HG02840 (cell line): ENCODE data around the gene VSTM5.
"Not testable (repeated sequence)": the region's sequence is repeated elsewhere in the genome, so short reads cannot be mapped to it uniquely, and the experiment has no call there.

Experiments used
- ATAC-seq: cut with Tn5 transposase; IDR thresholded peaks from one replicate; pipeline ENCODE4 v1.9.1; 2021; ENCODE audit warnings: mild to moderate bottlenecking, moderate library complexity, moderate number of reproducible peaks; ENCODE audit not compliant: unreplicated experiment, low FRiP score

Gene VSTM5

DNA sequence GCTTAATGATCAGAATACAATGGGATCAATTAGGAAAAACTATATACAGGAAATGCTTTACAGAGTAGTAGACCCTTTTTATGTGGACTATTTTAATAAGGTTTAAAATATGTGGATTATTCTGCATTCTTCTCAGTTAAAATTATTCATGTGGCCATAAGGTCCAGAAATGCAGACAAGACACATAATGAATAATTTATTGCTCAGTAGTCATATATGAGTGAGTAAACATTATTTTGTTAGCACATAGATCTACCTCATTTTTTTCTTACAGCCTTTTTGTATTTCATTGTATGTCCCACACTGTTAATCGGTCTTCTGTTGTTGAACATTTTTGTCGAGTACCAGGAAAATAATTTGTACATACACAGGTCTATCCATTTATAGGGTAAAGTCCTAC is 45.5 kb downstream of the VSTM5 start:
- no peak for ATAC-seq

- no peak for ATAC-seq
Measured at GRCh38 chr11:93801366-93801765, 49.1 kb downstream of the VSTM5 start.

DNA sequence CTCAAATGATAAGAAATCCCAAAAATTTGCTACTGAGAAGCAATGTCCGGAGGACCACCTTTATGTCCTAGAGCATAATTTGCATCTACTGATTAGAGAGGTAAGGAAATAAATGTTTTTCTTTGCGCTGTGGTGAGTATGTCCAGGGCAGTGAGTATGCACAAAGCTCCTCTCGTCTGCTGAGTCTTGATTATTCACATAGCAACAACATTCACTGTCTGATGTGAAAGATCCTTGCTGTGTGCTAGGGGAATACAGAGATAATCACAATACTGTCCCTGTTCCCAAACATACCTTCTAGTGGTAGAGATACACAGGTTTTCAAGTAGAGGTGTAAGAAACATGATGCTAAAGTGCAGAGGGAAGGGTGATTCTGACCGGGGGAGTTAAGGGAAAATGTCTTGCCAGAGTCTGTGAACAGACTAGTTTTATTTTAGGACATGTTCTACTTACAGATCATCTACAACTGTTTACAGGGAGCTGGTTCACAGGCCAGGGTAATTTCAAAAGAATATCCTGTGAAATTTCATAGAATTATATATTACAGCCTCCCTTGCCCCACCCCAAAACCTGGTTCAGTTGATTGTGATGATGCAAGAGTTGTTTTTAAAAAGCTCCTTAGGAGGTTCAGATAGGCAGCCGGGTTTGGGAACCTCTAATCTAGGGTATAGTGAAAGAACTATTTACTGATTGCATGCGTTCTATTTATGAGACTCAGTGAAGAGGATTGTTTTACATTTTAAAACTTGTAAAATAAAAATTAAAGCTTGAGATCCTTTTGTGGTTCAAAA is 53.8 kb downstream of the VSTM5 start:
- ATAC-seq = no peak

DNA sequence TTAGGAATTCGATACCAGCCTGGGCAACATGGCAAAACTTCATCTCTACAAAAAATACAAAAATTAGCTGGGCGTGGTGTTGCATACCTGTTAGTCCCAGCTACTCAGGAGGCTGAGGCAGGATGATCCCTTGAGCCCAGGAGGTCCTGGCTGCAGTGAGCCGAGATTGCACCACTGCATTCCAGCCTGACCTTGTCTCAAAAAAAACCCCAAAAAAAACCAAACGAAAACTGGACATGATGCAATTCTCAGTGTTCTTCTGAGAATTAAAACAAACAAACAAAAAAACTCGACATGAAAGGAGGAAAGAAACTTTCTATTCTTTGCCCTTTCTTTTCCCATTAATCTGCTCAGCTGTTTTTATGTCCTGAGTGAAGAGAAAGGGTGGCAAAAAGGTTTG is 58.9 kb downstream of the VSTM5 start:
- ATAC-seq = no peak

- ATAC-seq = peak; percentile 28
Measured at GRCh38 chr11:93784935-93785360, 65.5 kb downstream of the VSTM5 start.

- ATAC-seq = peak; percentile 96
Measured at GRCh38 chr11:93784145-93784934, 66.1 kb downstream of the VSTM5 start, which contains the start of gene MED17. Gene MED17, plus strand, starts transcription at chr11:93784282. Its CDS starts 232 bp downstream, at chr11:93784514.

DNA sequence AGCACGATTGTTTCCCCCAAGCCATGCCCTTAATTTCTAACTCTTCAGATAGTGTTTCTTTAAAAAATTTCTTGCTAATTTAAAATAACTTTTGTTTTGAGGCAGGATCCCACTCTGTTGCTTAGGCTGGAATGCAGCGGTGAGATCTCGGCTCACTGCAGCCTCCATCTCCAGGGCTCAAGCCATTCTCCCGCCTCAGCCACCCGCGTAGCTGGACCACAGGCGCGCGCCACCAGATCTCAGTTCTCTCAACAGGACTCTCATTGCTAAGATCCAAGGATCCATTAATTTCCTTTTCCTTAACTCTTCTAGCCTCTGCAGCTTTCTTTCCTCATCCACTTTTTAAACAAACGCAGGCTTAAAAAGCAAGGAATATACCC is 66.7 kb downstream of the VSTM5 start:
- peak; percentile 41 for ATAC-seq

DNA sequence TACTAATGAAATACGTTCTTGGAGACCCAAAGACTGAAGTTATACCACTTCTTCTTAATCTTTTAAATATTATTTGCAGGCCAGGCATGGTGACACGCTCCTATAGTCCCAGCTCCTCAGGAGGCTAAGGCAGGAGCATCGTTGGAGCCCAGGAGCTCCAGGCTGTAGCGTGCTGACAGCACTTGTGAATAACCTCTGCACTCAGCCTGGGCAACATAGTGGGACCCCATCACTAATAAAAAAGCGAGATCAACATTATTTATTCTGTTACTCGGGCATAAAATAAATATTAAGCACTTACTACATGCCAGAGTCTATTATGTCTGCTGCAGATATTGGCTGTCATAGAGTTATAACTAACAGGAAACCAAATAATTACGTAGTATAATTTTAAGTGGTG is 67.1 kb downstream of the VSTM5 start:
- no peak for ATAC-seq

GRCh38 chr11:93775289-93775688 is 75.1 kb downstream of the VSTM5 start:
- no peak for ATAC-seq

DNA sequence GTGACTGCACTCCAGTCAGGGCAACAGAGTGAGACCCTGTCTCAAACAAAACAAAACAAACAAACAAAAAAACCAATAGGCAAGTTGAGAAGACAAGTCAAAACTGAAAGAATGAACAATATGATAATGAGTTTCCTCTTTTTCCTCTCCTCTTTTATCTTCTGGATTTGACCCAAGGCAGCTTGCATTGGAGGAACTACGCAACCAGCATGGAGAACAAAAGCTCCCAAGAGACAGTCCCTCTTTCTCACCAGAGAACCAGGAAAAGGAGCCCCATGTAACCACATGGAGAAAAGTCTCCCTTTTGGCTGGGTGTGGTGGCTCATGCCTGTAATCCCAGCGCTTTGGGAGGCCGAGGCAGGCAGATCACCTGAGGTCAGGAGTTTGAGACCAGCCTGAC is 75.9 kb downstream of the VSTM5 start:
- not testable (repeated sequence) for ATAC-seq

- no peak for ATAC-seq
Measured at GRCh38 chr11:93773601-93774200, 76.7 kb downstream of the VSTM5 start.

- no peak for ATAC-seq
Measured at GRCh38 chr11:93773045-93773477, 77.4 kb downstream of the VSTM5 start.

GRCh38 chr11:93772123-93772522 is 78.3 kb downstream of the VSTM5 start:
- ATAC-seq = no peak

DNA sequence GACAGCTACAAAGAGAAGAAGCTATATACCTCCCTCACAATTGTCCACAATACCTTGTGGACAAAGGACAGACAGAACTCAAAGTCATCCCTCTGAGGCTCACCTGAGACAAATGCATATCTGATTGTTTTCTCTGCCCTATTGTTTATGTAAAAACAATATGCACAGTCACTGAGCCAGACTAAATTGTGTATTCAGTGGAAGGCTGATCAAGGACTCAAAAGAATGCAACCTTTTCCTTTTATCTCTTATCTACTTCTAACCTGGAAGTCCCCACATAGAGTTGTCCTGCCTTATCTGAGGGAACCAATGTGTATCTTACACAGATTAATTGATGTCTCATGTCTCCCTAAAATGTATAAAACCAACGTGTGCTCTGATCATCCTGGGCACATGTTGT is 80.3 kb downstream of the VSTM5 start:
- ATAC-seq = no peak
